MM.1S (cell line): ENCODE measurements around the gene FAXDC2.

Source experiments
- CTCF ChIP-seq: fragments of 300-600 bp; sonication (generic); IDR thresholded peaks from 2 replicates; pipeline ENCODE4 v1.5.1; 2016; ENCODE audit warnings: antibody characterized with exemption, low read length, mixed read lengths
- EZH2 ChIP-seq: fragments of 300-600 bp; sonication (generic); optimal IDR thresholded peaks from 2 replicates; pipeline ENCODE3; 2017; ENCODE audit warnings: low read depth, mild to moderate bottlenecking, antibody characterized with exemption, low read length, mixed read lengths
- EZH2phosphoT487 ChIP-seq: fragments of 300-600 bp; sonication (generic); IDR thresholded peaks from 2 replicates; pipeline ENCODE4 v1.6.1; 2018; ENCODE audit warnings: antibody characterized with exemption, low read length

DNA sequence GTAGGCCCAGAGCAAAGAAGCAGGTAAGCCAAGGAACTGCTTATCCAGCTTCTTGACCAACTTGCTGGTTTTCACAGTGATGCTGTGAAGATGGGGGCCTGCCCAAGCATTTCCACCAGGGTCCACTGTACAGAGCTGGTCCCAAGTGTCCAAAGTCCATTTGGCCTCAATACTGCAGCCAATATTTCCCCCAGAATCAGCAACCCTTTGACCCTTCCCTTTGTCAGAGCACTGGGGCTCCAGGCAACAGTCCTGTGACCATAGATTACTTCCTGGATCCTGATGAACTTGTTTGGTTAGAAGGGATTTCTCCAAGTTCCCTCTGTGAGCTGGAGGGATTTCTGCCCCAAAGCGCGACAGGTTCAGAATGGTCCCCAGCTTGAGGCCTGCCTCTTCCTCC is 26.3 kb downstream of the FAXDC2 start:
- TF ChIP-seq CTCF (no peak), EZH2 (no peak), EZH2phosphoT487 (no peak)
